DND-41 (cell line): ENCODE results near the gene PLPPR1.

Source experiments
- ATAC-seq: fragments of 200-7000 bp; cut with Tn5 transposase; 3 replicates; pipeline ENCODE4 v1.9.1; 2021; ENCODE audit warnings: low read depth; ENCODE audit not compliant: insufficient read depth
- DNase-seq: peaks from one replicate; pipeline ENCODE4 v3.0.0-alpha.2; 2020
- H2AFZ ChIP-seq: 2 replicates; pipeline ENCODE4 v1.6.0; 2012; ENCODE audit warnings: low read depth, low read length
- H3K27ac ChIP-seq: 2 replicates; pipeline ENCODE4 v1.5.1; 2012; ENCODE audit warnings: low read length, inconsistent platforms
- H3K27me3 ChIP-seq: fragments of 200-600 bp; sonication (generic); 2 replicates; pipeline ENCODE4 v1.6.0; 2012; ENCODE audit warnings: low read length, mild to moderate bottlenecking, inconsistent platforms; ENCODE audit not compliant: insufficient read depth, poor library complexity
- H3K36me3 ChIP-seq: 2 replicates; pipeline ENCODE4 v1.5.1; 2012; ENCODE audit warnings: low read length, inconsistent platforms; ENCODE audit not compliant: insufficient read depth
- H3K4me1 ChIP-seq: 2 replicates; pipeline ENCODE4 v1.5.1; 2012; ENCODE audit warnings: mild to moderate bottlenecking, low read length; ENCODE audit not compliant: insufficient read depth
- H3K4me2 ChIP-seq: 2 replicates; pipeline ENCODE4 v1.6.0; 2012; ENCODE audit warnings: mild to moderate bottlenecking, moderate library complexity, low read length, inconsistent platforms; ENCODE audit not compliant: insufficient read depth
- H3K4me3 ChIP-seq, 2 experiments: fragments of 200-600 bp in 1 of 2; shearing (Covaris generic) in 1 of 2; 2 replicates each; pipeline ENCODE4 v1.5.1; 2012 to 2016; ENCODE audit warnings: inconsistent platforms in 2 of 2, low read length in 2 of 2, mild to moderate bottlenecking in 2 of 2, low read depth in 1 of 2, moderate library complexity in 1 of 2
- H3K79me2 ChIP-seq: 2 replicates; pipeline ENCODE4 v1.6.0; 2012; ENCODE audit warnings: low read length, inconsistent platforms; ENCODE audit not compliant: insufficient read depth
- H3K9ac ChIP-seq: 2 replicates; pipeline ENCODE4 v1.6.0; 2012; ENCODE audit warnings: low read depth, mild to moderate bottlenecking, inconsistent platforms, low read length, moderate library complexity
- H3K9me3 ChIP-seq: 2 replicates; pipeline ENCODE4 v1.5.1; 2012; ENCODE audit warnings: low read length, moderate library complexity, mild to moderate bottlenecking, inconsistent platforms; ENCODE audit not compliant: insufficient read depth, severe bottlenecking
- H4K20me1 ChIP-seq: 2 replicates; pipeline ENCODE4 v1.6.0; 2012; ENCODE audit warnings: low read length; ENCODE audit not compliant: insufficient read depth
- CTCF ChIP-seq: IDR thresholded peaks from 2 replicates; pipeline ENCODE4 v1.5.1; 2012; ENCODE audit warnings: borderline replicate concordance, low read length, moderate library complexity, mild to moderate bottlenecking; ENCODE audit not compliant: poor library complexity, severe bottlenecking; ENCODE audit errors: extremely low read depth
- EZH2 ChIP-seq: IDR thresholded peaks from 3 replicates; pipeline ENCODE4 v1.6.1; 2012; ENCODE audit warnings: borderline replicate concordance, low read depth, mild to moderate bottlenecking, moderate library complexity, low read length, inconsistent platforms; ENCODE audit not compliant: severe bottlenecking

PLPPR1 gene

GRCh38 chr9:101018467-101018866 lies 10.1 kb upstream of the PLPPR1 start:
- Histone ChIP-seq H3K9me3 (no peaks in the 10 kb centered on the region), H3K79me2 (no peaks in the 10 kb centered on the region), H2AFZ (no peak overlapping the region), H4K20me1 (no peaks in the 10 kb centered on the region), H3K27ac (no peak overlapping the region), H3K9ac (no peak overlapping the region), H3K4me2 (no peak overlapping the region), H3K36me3 (no peaks in the 10 kb centered on the region), H3K4me3 (no peak overlapping the region), H3K4me1 (no peaks in the 10 kb centered on the region), H3K27me3 (no peaks in the 10 kb centered on the region)
- TF ChIP-seq CTCF: no peak
- DNase-seq (no peak), ATAC-seq (no peak)

GRCh38 chr9:101022704-101023103 lies 5.8 kb upstream of the PLPPR1 start:
- no peak overlapping the region for H3K4me3 ChIP-seq
- H3K9me3 ChIP-seq: no peaks in the 10 kb centered on the region
- no peaks in the 10 kb centered on the region for H4K20me1 ChIP-seq
- H3K4me1 ChIP-seq: no peaks in the 10 kb centered on the region
- no peak overlapping the region for H3K9ac ChIP-seq
- DNase-seq (no peak), ATAC-seq (no peak)
- H3K27ac ChIP-seq: no peak overlapping the region
- H3K36me3 ChIP-seq: no peaks in the 10 kb centered on the region
- H3K4me2 ChIP-seq: no peak overlapping the region
- H3K79me2 ChIP-seq: no peaks in the 10 kb centered on the region
- no peak overlapping the region for H2AFZ ChIP-seq
- H3K27me3 ChIP-seq: no peaks in the 10 kb centered on the region
- TF ChIP-seq EZH2: no peak
- no peak for TF ChIP-seq CTCF

- no peak overlapping the region for H3K9ac ChIP-seq
- no peak overlapping the region for H3K4me3 ChIP-seq
- no peaks in the 10 kb centered on the region for H3K27me3 ChIP-seq
- ATAC-seq: no peak
- TF ChIP-seq EZH2 (no peak), CTCF (no peak)
- H4K20me1 ChIP-seq: no peaks in the 10 kb centered on the region
- H3K27ac ChIP-seq: no peak overlapping the region
- no peak overlapping the region for H2AFZ ChIP-seq
- no peaks in the 10 kb centered on the region for H3K79me2 ChIP-seq
- no peaks in the 10 kb centered on the region for H3K36me3 ChIP-seq
- H3K9me3 ChIP-seq: no peaks in the 10 kb centered on the region
- no peak for DNase-seq
- no peak overlapping the region for H3K4me2 ChIP-seq
- no peaks in the 10 kb centered on the region for H3K4me1 ChIP-seq
Measured at GRCh38 chr9:101025940-101026339, 2.6 kb upstream of the PLPPR1 start.

- Histone ChIP-seq H3K4me1 (no peaks in the 10 kb centered on the region), H3K9me3 (no peaks in the 10 kb centered on the region), H2AFZ (no peak overlapping the region), H3K36me3 (no peaks in the 10 kb centered on the region), H3K27me3 (no peaks in the 10 kb centered on the region), H3K27ac (no peak overlapping the region), H3K79me2 (no peaks in the 10 kb centered on the region), H4K20me1 (no peaks in the 10 kb centered on the region), H3K4me3 (no peak overlapping the region), H3K9ac (no peak overlapping the region), H3K4me2 (no peak overlapping the region)
- DNase-seq (no peak), ATAC-seq (no peak)
- TF ChIP-seq CTCF (no peak), EZH2 (no peak)
Measured at GRCh38 chr9:101026824-101027223, 1.7 kb upstream of the PLPPR1 start.
